ENCODE measurements around the gene CNTNAP5. TPM values are rescaled to one million over a fixed set of nuclear protein-coding genes. Genes with fewer than 3 reads are reported as not detected.
"Not testable (repeated sequence)": the region's sequence is repeated elsewhere in the genome, so short reads cannot be mapped to it uniquely, and the experiment has no call there.

The CNTNAP5 gene
- total and polyA plus RNA-seq, 12 donors: 0.04 TPM; not detected in 11

DNA sequence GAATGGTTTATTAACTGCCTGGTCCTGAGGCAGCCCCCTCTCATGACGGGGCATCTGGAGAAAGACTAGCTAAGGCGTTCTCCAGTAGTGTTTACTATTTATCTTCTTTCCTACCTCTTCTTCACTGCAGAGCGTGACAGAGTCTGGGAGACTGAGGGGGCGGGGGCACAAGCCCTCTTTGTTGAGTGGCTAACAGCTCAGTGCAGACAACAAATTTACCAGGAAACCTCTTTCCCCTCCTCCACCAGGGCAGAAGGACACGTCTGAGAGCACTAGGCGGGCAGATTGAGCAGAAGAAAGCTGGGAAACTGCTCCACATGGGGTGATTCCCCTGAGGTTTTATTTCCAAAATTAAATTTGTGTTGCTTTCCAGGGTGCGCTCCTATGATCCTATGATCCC, 322.1 kb downstream of the CNTNAP5 start:
- no peaks in the 10 kb centered on the region for H3K4me1 ChIP-seq
- TF ChIP-seq, protein P1, sequence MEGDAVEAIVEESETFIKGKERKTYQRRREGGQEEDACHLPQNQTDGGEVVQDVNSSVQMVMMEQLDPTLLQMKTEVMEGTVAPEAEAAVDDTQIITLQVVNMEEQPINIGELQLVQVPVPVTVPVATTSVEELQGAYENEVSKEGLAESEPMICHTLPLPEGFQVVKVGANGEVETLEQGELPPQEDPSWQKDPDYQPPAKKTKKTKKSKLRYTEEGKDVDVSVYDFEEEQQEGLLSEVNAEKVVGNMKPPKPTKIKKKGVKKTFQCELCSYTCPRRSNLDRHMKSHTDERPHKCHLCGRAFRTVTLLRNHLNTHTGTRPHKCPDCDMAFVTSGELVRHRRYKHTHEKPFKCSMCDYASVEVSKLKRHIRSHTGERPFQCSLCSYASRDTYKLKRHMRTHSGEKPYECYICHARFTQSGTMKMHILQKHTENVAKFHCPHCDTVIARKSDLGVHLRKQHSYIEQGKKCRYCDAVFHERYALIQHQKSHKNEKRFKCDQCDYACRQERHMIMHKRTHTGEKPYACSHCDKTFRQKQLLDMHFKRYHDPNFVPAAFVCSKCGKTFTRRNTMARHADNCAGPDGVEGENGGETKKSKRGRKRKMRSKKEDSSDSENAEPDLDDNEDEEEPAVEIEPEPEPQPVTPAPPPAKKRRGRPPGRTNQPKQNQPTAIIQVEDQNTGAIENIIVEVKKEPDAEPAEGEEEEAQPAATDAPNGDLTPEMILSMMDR (IDR thresholded peaks at IDR 0.05): no peak
- H3K4me3 ChIP-seq: no peak overlapping the region
- intact Hi-C loops (cut with DNase I): no loop called here
- H3K27me3 ChIP-seq: no peaks in the 10 kb centered on the region
- WGBS, 2 donors: 63 to 70% methylated on average over 7 of the region's 7 CpGs
- H3K36me3 ChIP-seq: no peaks in the 10 kb centered on the region
- H3K27ac ChIP-seq: no peak overlapping the region
- H3K9me3 ChIP-seq: no peaks in the 10 kb centered on the region
- no peak for DNase-seq
- ATAC-seq: no peak

DNA sequence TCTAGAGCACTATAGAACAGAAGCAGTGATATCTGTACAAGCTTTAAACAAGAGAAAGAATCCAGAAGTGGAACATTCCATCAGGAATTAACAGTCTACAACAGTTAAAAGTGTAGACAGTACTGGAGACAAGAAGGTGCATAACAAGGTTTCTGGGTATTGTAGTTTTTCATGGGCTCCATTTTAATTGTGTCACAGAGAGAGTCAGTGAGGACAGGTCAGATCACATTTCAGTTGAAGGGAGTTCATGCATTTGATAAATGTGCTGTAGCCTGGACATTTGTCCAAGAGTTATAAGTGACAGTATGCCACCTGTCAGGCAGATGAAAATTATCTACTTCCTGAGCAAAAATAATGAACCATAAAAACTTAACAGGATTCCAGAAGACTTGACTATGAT, 328.6 kb downstream of the CNTNAP5 start:
- Histone ChIP-seq H3K4me1 (no peaks in the 10 kb centered on the region), H3K36me3 (no peaks in the 10 kb centered on the region), H3K27me3 (no peaks in the 10 kb centered on the region), H3K27ac (no peak overlapping the region), H3K9me3 (peaks cover 0 to 5% (median 0%) of the 10 kb centered on the region in 11 donors), H3K4me3 (no peak overlapping the region)
- TF ChIP-seq, protein P1 (IDR thresholded peaks at IDR 0.05): no peak
- intact Hi-C loops (cut with DNase I): no loop called here
- DNase-seq (no peak), ATAC-seq (no peak)

DNA sequence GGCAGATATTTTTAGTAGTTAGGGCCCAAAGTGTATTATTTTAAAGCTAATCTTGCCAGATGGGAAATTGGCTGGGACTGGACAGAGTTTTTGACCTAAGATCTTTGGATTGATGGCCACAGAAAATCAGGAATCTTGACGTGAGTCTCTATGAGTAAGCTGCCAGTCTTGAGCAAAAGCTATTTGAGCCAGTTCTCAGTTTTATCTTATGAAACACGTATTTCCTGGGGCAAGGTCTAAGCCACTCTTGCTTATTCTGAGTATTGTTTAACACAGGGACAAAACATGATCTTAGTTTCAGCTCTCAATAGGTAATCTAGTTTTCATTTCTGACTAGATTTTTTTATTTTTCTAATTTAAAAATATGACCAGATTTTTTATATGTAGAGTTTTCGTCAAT, 329.4 kb downstream of the CNTNAP5 start:
- H3K4me1 ChIP-seq: no peaks in the 10 kb centered on the region
- no peaks in the 10 kb centered on the region for H3K36me3 ChIP-seq
- ATAC-seq: no peak
- H3K4me3 ChIP-seq: no peak overlapping the region
- H3K27me3 ChIP-seq: no peaks in the 10 kb centered on the region
- WGBS, 2 donors: 52 to 53% methylated on average over 3 of the region's 3 CpGs
- TF ChIP-seq, protein P1 (IDR thresholded peaks at IDR 0.05): no peak
- peaks cover 0 to 5% (median 0%) of the 10 kb centered on the region in 11 donors for H3K9me3 ChIP-seq
- no peak for DNase-seq
- no peak overlapping the region for H3K27ac ChIP-seq
- intact Hi-C loops (cut with DNase I): no loop called here

- WGBS, 2 donors: 95 to 96% methylated on average over 27 to 28 of the region's 28 CpGs
- H3K4me3 ChIP-seq; H3K27ac ChIP-seq; H3K9me3 ChIP-seq; DNase-seq; intact Hi-C loops (cut with DNase I); H3K36me3 ChIP-seq; H3K4me1 ChIP-seq; ATAC-seq; H3K27me3 ChIP-seq: not testable (repeated sequence)
These were observed 336.9 kb downstream of the CNTNAP5 start for GRCh38 chr2:124361966-124362365.

DNA sequence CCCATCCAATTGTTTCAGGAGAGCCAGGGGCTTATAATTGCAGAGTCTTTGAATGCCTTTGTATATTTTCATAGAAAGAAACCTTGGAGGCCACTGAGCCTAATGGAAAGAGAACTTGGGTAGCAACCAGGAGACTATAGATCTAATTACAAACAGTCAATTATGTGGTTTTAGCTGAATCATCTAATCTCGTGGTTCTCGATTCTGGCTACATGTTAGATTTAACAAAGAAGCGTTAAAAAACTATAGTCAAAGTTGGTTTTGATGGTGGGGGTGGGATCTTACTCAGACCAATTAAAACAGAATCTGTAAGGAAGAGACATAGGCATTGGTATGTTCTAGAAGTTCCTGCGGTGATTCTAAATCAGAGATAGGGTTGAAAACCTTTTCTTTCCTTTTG, 344.1 kb downstream of the CNTNAP5 start:
- no peak overlapping the region for H3K27ac ChIP-seq
- no peaks in the 10 kb centered on the region for H3K27me3 ChIP-seq
- no peak for ATAC-seq
- intact Hi-C loops (cut with DNase I): no loop called here
- 88 to 89% methylated on average over 4 of the region's 4 CpGs for WGBS, 2 donors
- no peaks in the 10 kb centered on the region for H3K4me1 ChIP-seq
- DNase-seq: no peak
- H3K9me3 ChIP-seq: no peaks in the 10 kb centered on the region
- no peaks in the 10 kb centered on the region for H3K36me3 ChIP-seq
- TF ChIP-seq, protein P1 (IDR thresholded peaks at IDR 0.05): no peak
- no peak overlapping the region for H3K4me3 ChIP-seq

Data from heart right ventricle (tissue), 16 donors.